Measurements from ENCODE around the gene CEP44.
"Not testable (repeated sequence)": the region's sequence is repeated elsewhere in the genome, so short reads cannot be mapped to it uniquely, and the experiment has no call there.

CEP44 gene

GRCh38 chr4:174283507-174284471, at the start of gene CEP44, which contains the start of gene FBXO8:
Gene CEP44, plus strand, starts transcription at chr4:174283911. Its CDS starts 15,211 bp downstream, at chr4:174299122.
Gene FBXO8, minus strand, starts transcription at chr4:174283667. Its CDS starts 20,575 bp downstream, at chr4:174263092.
- peak; percentile 33 for DNase-seq (ENCODE audit: low spot score)

- DNase-seq (ENCODE audit: low spot score), result no peak
Measured at GRCh38 chr4:174236359-174236758, 47.4 kb upstream of the CEP44 start.

DNA sequence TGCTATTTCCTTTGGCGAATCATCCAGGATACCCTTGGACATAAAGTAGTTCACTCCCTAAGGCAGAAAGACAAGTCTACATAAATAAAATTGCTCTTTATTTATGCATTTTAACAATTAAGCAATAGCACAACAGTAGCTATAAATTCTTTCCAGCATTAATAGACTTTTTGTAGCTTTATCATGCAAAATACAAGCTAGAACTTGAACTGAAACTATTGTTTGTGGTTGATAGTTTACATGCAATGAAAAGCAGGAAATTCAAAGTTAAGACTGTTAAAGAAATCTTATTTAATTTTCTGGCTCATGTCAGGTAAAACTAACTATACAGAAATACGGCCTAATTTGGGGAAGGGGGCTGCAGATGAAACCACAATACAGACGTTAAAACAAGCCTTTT, 42.5 kb upstream of the CEP44 start:
- no peak for DNase-seq (ENCODE audit: low spot score)

GRCh38 chr4:174244441-174244840, 39.3 kb upstream of the CEP44 start:
- DNase-seq (ENCODE audit: low spot score), result no peak

- DNase-seq (ENCODE audit: low spot score), result no peak
Measured at GRCh38 chr4:174245714-174246113, 38.0 kb upstream of the CEP44 start.

- DNase-seq (ENCODE audit: low spot score), result no peak
Measured at GRCh38 chr4:174248407-174248806, 35.3 kb upstream of the CEP44 start.

GRCh38 chr4:174252412-174252811, 31.3 kb upstream of the CEP44 start:
- DNase-seq (ENCODE audit: low spot score), result no peak

DNA sequence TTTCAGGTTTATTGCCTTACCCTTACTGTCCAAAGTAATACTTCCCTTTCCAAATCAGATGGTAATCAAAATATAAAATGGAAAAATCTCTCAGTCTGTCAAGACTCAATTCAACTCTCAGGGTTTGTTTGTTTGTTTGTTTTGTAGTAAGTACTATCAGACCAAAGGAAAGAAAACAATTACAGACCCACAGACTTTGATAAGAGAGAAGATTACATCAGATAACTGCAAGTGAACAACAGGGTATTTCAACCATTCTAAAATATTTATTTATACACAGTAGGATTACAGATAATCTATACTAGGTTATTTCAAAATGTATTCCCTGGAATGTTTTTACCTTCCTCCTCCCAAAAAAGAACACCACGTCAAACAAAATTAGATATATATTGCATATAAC, 29.1 kb upstream of the CEP44 start:
- no peak for DNase-seq (ENCODE audit: low spot score)

- no peak for DNase-seq (ENCODE audit: low spot score)
Measured at GRCh38 chr4:174255374-174255773, 28.3 kb upstream of the CEP44 start.

- no peak for DNase-seq (ENCODE audit: low spot score)
Measured at GRCh38 chr4:174255786-174256185, 27.9 kb upstream of the CEP44 start.

GRCh38 chr4:174256277-174256713, 27.4 kb upstream of the CEP44 start:
- DNase-seq (ENCODE audit: low spot score), result no peak

- DNase-seq (ENCODE audit: low spot score), result no peak
Measured at GRCh38 chr4:174259580-174259979, 24.1 kb upstream of the CEP44 start.

GRCh38 chr4:174260099-174260498, 23.6 kb upstream of the CEP44 start:
- DNase-seq (ENCODE audit: low spot score), result no peak

- DNase-seq (ENCODE audit: low spot score), result not testable (repeated sequence)
Measured at GRCh38 chr4:174261432-174261831, 22.3 kb upstream of the CEP44 start.

GRCh38 chr4:174262624-174263444, 20.9 kb upstream of the CEP44 start:
- DNase-seq (ENCODE audit: low spot score), result no peak

DNA sequence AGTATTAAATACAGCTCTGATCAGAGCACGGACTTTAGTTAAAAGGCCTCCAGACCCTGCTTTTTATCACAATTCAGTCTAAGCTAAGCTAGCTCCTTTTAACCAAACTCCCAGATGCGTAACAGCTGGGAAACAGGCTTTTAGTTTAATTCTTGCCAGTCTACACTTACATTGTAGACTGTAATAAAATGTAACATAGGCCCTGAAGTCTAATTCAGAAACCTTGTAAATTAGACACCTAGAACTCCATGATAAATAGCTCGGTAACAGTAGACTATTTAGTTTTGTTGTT, 20.3 kb upstream of the CEP44 start:
- no peak for DNase-seq (ENCODE audit: low spot score)

GRCh38 chr4:174265916-174266315, 17.8 kb upstream of the CEP44 start:
- no peak for DNase-seq (ENCODE audit: low spot score)

GRCh38 chr4:174266416-174266815, 17.3 kb upstream of the CEP44 start:
- DNase-seq (ENCODE audit: low spot score), result no peak

GRCh38 chr4:174273930-174274329, 9.8 kb upstream of the CEP44 start:
- no peak for DNase-seq (ENCODE audit: low spot score)

DNA sequence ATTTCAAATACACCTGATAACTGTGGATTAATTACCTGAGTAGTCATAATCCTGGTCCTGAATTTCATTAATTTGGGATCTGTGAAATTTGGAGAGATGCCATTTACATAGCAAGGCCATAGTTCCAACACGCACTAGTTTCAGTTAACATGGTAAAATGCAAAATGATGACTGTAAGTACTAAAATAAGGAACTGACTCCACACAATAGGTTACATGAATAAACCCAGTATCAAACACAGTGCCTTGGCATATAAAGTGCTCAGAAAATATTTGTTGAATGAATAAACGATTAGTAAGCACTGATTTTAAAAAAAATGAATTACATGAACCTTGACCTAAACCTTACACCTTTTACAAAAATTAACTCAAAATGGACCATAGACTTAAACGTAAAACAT, 9.3 kb upstream of the CEP44 start:
- DNase-seq (ENCODE audit: low spot score), result no peak

- no peak for DNase-seq (ENCODE audit: low spot score)
Measured at GRCh38 chr4:174275101-174275500, 8.6 kb upstream of the CEP44 start.

- DNase-seq (ENCODE audit: low spot score), result no peak
Measured at GRCh38 chr4:174277433-174277832, 6.3 kb upstream of the CEP44 start.

- no peak for DNase-seq (ENCODE audit: low spot score)
Measured at GRCh38 chr4:174278467-174278866, 5.2 kb upstream of the CEP44 start.
